Measurements from ENCODE around the gene DMXL1. TPM values are rescaled to one million over a fixed set of nuclear protein-coding genes. Genes with fewer than 3 reads are reported as not detected.

Gene DMXL1
- total and polyA plus RNA-seq, 3 donors from 2014 or later: 16.0 to 93.3 (median 63.9) TPM

- WGBS, 2 donors: 95 to 98% methylated on average over 2 of the region's 2 CpGs
- H3K36me3 ChIP-seq (ENCODE audit: low read depth, missing control alignments): no peaks in the 10 kb centered on the region
Observed at GRCh38 chr5:119054101-119054500, 16.8 kb upstream of the DMXL1 start.

GRCh38 chr5:119055294-119055693 is 15.6 kb upstream of the DMXL1 start:
- Histone ChIP-seq H3K27me3 (no peaks in the 10 kb centered on the region), H3K9me3 (no peaks in the 10 kb centered on the region), H3K27ac (no peak overlapping the region), H3K36me3 (ENCODE audit: low read depth, missing control alignments) (no peaks in the 10 kb centered on the region), H3K4me1 (no peaks in the 10 kb centered on the region), H3K4me3 (no peak overlapping the region)
- intact Hi-C loops (cut with DNase I; ENCODE audit: low total_unique reads): no loop called here
- 55 to 60% methylated on average over 2 of the region's 2 CpGs for WGBS, 2 donors
- TF ChIP-seq POLR2A (IDR thresholded peaks at IDR 0.05) (no peak), CTCF (IDR thresholded peaks at IDR 0.05) (no peak)
- no peak for DNase-seq

More at GRCh38 chr5:119054101-119054500, 16.8 kb upstream of the DMXL1 start:
- no peaks in the 10 kb centered on the region for H3K4me1 ChIP-seq
- no peak for DNase-seq
- H3K4me3 ChIP-seq: no peak overlapping the region
- no peak overlapping the region for H3K27ac ChIP-seq
- TF ChIP-seq CTCF (IDR thresholded peaks at IDR 0.05): no peak
- no peak for TF ChIP-seq POLR2A (IDR thresholded peaks at IDR 0.05)
- H3K9me3 ChIP-seq: no peaks in the 10 kb centered on the region
- intact Hi-C loops (cut with DNase I; ENCODE audit: low total_unique reads): no loop called here
- no peaks in the 10 kb centered on the region for H3K27me3 ChIP-seq

- Histone ChIP-seq H3K27me3 (no peaks in the 10 kb centered on the region), H3K9me3 (no peaks in the 10 kb centered on the region), H3K4me3 (no peak overlapping the region), H3K4me1 (no peaks in the 10 kb centered on the region), H3K36me3 (ENCODE audit: low read depth, missing control alignments) (no peaks in the 10 kb centered on the region), H3K27ac (no peak overlapping the region)
- DNase-seq: no peak
- intact Hi-C loops (cut with DNase I; ENCODE audit: low total_unique reads): no loop called here
- TF ChIP-seq POLR2A (IDR thresholded peaks at IDR 0.05): no peak
- TF ChIP-seq CTCF (IDR thresholded peaks at IDR 0.05): no peak
Observed at GRCh38 chr5:119058979-119059529, 11.8 kb upstream of the DMXL1 start.

- no peak for DNase-seq
- H3K4me3 ChIP-seq: no peak overlapping the region
- no peak overlapping the region for H3K27ac ChIP-seq
- no peaks in the 10 kb centered on the region for H3K9me3 ChIP-seq
- H3K4me1 ChIP-seq: no peaks in the 10 kb centered on the region
- no peaks in the 10 kb centered on the region for H3K36me3 ChIP-seq (ENCODE audit: low read depth, missing control alignments)
- intact Hi-C loops (cut with DNase I; ENCODE audit: low total_unique reads): no loop called here
- TF ChIP-seq POLR2A (IDR thresholded peaks at IDR 0.05): no peak
- TF ChIP-seq CTCF (IDR thresholded peaks at IDR 0.05): no peak
- H3K27me3 ChIP-seq: no peaks in the 10 kb centered on the region
Observed at GRCh38 chr5:119059740-119060255, 11.1 kb upstream of the DMXL1 start.
